ENCODE measurements around the gene PCARE.

The PCARE gene

GRCh38 chr2:29064346-29064715 is 10.0 kb downstream of the PCARE start:
- no peak for TF ChIP-seq CTCF (IDR thresholded peaks at IDR 0.05; ENCODE audit: low read depth, low read length)
- no peak overlapping the region for H3K4me3 ChIP-seq (ENCODE audit: low read depth, low read length)
- DNase-seq (ENCODE audit: low read depth, low spot score), result no peak
- in situ Hi-C loops (cut with HindIII; ENCODE audit: low sequenced_read_pairs), result no loop called here

- no peak for TF ChIP-seq CTCF (IDR thresholded peaks at IDR 0.05; ENCODE audit: low read depth, low read length)
- H3K4me3 ChIP-seq (ENCODE audit: low read depth, low read length), result no peak overlapping the region
- peak; percentile 74 for DNase-seq (ENCODE audit: low read depth, low spot score)
- in situ Hi-C loops (cut with HindIII; ENCODE audit: low sequenced_read_pairs), result no loop called here
These were observed 10.5 kb downstream of the PCARE start for GRCh38 chr2:29063646-29064345.

GRCh38 chr2:29063056-29063455 is 11.3 kb downstream of the PCARE start:
- no peak overlapping the region for H3K4me3 ChIP-seq (ENCODE audit: low read depth, low read length)
- no peak for DNase-seq (ENCODE audit: low read depth, low spot score)
- in situ Hi-C loops (cut with HindIII; ENCODE audit: low sequenced_read_pairs), result no loop called here
- no peak for TF ChIP-seq CTCF (IDR thresholded peaks at IDR 0.05; ENCODE audit: low read depth, low read length)

GRCh38 chr2:29062371-29062770 is 12.0 kb downstream of the PCARE start:
- H3K4me3 ChIP-seq (ENCODE audit: low read depth, low read length), result no peak overlapping the region
- no peak for TF ChIP-seq CTCF (IDR thresholded peaks at IDR 0.05; ENCODE audit: low read depth, low read length)
- DNase-seq (ENCODE audit: low read depth, low spot score), result no peak
- in situ Hi-C loops (cut with HindIII; ENCODE audit: low sequenced_read_pairs), result no loop called here

GRCh38 chr2:29061616-29062015 is 12.7 kb downstream of the PCARE start:
- no peak for TF ChIP-seq CTCF (IDR thresholded peaks at IDR 0.05; ENCODE audit: low read depth, low read length)
- H3K4me3 ChIP-seq (ENCODE audit: low read depth, low read length), result no peak overlapping the region
- no peak for DNase-seq (ENCODE audit: low read depth, low spot score)
- in situ Hi-C loops (cut with HindIII; ENCODE audit: low sequenced_read_pairs), result no loop called here

GRCh38 chr2:29061176-29061575 is 13.1 kb downstream of the PCARE start:
- in situ Hi-C loops (cut with HindIII; ENCODE audit: low sequenced_read_pairs), result no loop called here
- no peak for DNase-seq (ENCODE audit: low read depth, low spot score)

More at GRCh38 chr2:29061176-29061575, 13.1 kb downstream of the PCARE start:
- no peak for TF ChIP-seq CTCF (IDR thresholded peaks at IDR 0.05; ENCODE audit: low read depth, low read length)
- H3K4me3 ChIP-seq (ENCODE audit: low read depth, low read length), result no peak overlapping the region
